GM15510 (cell line): ENCODE data around the gene TRABD2A.

Source experiments
- POLR2A ChIP-seq: IDR thresholded peaks from 3 replicates; pipeline ENCODE4 v1.6.1; 2011; ENCODE audit warnings: borderline replicate concordance; ENCODE audit not compliant: insufficient read length; ENCODE audit errors: extremely low read depth

Gene TRABD2A, protein sequence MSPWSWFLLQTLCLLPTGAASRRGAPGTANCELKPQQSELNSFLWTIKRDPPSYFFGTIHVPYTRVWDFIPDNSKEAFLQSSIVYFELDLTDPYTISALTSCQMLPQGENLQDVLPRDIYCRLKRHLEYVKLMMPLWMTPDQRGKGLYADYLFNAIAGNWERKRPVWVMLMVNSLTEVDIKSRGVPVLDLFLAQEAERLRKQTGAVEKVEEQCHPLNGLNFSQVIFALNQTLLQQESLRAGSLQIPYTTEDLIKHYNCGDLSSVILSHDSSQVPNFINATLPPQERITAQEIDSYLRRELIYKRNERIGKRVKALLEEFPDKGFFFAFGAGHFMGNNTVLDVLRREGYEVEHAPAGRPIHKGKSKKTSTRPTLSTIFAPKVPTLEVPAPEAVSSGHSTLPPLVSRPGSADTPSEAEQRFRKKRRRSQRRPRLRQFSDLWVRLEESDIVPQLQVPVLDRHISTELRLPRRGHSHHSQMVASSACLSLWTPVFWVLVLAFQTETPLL

GRCh38 chr2:84880645-84881521 lies at the start of gene TRABD2A:
TSS of gene TRABD2A (minus strand) at chr2:84881084. CDS start at chr2:84881039, 45 bp downstream.
- no peak for TF ChIP-seq POLR2A

DNA sequence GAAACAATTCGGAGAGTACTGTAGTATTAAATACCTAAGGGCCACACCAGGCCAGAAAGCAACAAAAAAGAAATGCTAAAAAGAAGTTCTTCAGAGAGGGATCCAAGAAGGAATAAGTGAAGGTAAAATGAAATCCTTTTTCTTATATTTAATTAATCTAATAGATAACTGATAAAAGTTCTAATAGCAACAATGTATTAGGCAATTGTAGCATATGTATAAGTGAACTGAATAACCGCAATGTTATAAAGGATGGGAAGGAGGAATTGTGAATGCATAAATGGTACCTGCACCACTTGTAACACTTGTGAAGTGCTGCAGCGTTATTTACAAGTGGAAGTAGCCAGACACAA lies 46.4 kb upstream of the TRABD2A start:
- no peak for TF ChIP-seq POLR2A

DNA sequence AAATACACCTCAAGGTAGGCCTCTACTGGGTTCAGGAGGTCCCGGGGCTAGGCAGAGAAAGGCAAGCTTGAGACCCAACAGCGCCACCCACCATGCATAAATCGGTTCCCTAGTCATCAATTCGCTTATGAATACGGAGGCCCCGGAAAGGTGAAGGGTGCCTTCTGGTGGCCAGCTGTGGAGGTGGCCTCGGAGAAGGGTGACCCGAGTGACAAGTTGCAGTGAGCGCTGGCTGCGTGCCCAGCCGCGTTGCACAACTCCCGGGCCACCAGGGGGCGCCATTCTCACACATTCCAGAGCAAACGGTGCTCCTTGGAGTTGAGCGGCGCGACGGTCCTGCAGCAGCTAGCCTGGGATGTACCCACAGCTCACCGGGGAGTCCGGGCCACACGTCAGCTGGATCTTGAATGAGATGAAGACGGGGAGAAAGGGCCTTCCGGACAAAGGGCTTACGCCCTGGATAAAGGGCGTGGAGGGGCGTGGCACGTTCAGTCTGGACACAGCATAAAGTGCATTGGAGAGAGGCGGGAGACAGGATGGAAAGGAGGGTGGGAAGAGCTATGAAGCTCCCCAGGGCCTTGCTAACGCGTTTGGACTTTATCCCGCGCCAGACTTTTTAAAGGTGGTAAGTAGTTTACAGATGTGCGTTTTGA lies 45.0 kb upstream of the TRABD2A start:
- peak; percentile 42 for TF ChIP-seq POLR2A

DNA sequence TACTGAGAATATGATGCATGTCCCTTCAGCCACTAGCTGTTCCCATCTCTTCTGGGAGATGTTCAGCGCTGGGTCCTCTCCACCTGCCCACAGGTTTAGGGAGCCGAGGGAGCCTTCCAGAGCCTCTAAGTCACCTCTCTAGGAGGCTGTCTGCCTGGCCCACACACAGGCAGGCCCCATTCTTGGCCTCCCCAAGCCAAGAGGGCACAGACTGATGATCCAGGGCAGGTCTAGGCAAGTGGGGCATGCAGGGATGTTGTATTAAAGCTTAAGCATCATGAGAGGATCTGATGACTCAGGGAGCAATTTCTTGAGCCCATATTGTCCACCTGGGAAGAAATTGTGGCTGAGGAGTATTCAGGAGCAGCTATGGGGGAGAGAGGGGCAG lies 44.4 kb upstream of the TRABD2A start:
- no peak for TF ChIP-seq POLR2A

DNA sequence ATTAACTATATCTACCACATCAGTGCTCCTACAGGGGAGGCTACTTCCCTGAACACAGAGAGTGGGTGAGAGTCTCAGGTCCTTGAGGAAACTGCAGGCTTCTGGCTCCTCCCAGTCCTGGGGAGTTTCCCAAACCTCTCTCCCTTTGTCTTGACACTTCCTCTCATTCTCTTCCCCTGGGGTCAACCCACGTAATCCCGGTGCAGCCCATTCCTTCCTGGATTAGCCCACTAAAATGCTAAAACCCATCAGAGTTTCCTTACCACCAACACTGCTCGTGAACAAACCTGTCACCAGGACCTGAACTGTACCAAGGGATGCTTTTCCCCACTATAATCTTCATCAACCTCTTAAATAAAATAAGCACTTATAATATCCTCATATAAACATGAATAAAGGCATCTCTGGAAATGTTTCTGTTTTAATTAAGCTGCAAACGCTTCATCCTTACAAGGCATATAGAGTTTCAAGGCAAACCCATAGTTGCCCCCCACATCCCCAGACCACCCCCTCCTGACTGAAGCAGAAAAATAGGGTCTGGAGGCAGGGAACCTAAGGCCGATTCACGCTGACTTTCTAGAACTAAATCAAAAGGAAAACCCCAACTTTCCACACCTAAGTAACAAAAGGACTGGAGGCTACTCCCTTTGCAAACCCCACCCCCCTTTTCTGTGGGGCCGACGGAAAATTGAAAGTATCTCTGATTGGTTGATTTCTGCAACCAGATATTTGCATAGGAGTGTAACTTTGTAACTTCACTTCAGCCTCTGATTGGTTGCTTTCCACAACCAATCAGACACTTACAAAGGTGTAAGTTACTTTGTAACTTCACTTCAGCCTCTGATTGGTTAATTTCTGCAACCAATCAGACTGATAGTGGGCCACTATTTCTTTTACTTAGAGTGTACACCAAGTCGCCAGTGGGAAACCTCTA lies 43.6 kb upstream of the TRABD2A start:
- no peak for TF ChIP-seq POLR2A

DNA sequence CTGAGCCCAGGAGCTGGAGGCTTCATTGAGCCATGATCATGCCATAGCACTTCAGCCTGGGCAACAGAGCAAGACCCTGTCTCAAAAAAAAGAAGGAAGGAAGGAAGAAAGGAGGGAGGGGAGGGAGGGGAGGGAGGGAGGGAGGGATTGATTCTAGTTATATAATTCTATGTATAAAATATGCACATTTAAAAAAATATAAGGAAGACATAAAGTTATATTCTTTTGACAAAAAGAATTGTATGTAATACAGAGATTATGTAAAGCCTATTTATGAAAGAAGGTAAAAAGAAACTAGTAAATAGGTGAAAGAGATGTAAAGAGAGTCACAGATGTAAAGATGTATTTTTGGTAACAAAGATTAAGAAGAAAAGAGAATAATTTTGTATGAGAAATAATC lies 42.1 kb upstream of the TRABD2A start:
- no peak for TF ChIP-seq POLR2A

- no peak for TF ChIP-seq POLR2A
Observed at GRCh38 chr2:84919885-84920580, 39.1 kb upstream of the TRABD2A start.

DNA sequence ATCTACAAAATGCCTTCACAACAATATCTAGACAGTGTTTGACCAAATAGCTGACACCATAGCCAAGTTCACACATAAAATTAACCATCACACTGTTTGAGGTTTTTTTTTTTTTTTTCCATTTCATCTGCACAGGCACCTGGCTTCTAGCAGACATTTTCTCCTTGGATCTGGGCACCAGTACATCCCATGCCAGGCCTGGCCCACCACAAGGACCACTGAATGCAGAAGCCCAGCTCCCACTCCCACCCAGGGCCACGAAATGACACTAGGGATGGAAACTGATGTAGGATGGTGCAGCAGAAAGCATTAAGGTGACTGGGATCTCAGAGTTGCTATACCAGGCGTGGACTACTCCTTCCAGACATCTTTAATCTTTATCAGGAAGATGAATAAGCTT lies 37.5 kb upstream of the TRABD2A start:
- no peak for TF ChIP-seq POLR2A

DNA sequence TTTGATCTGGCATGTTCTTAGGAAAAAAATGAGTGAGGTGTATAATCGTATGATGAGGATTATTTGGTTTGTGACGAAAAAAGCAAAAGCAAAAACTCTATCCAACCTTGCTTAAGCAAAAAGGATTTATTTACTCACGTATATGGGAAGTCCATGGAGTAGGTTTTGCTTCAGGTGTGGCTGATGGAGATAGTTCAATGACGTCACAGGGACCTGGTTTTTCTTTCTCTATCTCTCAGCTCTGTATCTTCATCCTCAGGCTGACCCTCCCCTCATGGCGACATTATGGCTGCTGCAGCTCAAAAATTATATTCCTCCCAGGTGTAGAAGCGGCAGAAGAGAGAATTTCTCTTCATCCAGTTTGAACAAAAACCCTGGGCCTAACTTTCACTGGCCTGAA lies 33.5 kb upstream of the TRABD2A start:
- no peak for TF ChIP-seq POLR2A

DNA sequence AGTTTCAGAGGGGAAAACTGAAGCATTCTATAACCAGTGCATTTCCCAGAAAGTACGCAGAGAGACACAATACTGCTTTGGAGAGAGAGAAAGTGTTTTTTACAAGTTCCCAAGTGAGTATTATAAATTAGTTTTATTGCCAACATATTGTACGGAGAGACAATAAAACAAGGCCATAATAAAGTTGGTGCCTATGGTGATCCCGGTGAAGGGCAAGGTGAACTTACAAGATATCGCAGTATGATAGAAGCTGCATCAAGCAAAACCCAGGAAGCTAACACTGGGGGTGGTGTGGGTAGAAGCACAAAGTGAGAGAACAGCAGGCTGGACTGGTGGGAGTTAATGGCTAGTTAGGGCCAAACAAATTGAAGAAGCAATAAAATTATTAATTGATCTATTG lies 32.1 kb upstream of the TRABD2A start:
- TF ChIP-seq POLR2A, result no peak

- no peak for TF ChIP-seq POLR2A
Observed at GRCh38 chr2:84911135-84911678, 30.3 kb upstream of the TRABD2A start.

DNA sequence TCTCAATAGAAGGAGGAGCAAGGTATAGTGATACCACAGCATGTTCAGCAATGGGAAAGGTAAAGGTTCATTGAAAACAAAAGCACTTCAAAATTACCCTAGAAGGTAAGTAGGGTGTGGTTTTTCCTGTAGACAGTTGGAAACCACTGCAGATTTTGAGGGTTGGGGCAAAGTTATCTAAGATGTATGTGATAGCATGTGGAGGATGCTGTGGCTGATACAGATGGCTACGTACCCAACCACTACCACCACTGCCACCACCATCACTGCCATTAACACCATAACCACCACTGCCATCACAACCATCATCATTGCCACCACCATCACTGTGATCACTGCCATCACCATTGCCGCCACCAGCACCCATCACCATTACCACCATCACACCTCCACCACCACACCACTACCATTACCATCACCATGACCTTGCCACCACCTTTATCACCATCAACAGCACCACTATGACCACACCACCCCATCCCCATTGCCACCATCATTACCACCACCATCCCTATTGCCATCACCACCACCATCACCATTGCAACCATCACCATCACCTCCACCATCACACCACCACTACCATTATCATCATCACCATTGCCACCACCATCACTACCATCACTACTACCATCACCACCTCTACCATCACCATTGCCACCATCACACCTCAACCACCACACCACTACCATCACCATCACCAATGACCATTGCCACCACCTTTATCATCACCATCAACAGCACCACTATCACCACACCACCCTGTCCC lies 28.2 kb upstream of the TRABD2A start:
- peak; percentile 11 for TF ChIP-seq POLR2A
